Measurements from ENCODE around the gene TRIM26.

DNA sequence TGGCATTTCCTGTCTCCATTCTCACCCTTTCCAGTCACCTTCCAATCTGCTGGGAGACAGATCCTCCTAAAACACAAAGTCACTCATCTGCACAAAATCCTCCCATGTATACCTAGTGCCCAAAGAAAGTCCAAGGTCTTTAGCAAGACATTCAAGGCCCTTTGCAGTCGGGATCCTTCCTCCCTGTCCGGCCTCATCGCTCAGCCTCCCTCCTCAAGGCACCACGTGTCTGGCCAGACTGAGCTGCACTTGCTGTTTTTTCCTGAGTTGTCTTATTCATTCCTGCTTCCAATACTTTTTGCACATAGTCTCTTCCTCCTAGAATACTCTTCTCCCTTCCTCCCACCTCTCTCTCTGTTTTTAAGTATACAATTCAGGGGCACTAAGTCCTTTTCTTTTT, 48.5 kb downstream of the TRIM26 start:
- TF ChIP-seq POLR2A (IDR thresholded peaks at IDR 0.05) (no peak), CTCF (IDR thresholded peaks at IDR 0.05) (no peak)
